Germinal center (tissue), 1 donor: ENCODE data around the gene DEPP1.
A peak's percentile ranks its signal among the peaks of the same experiment; 100 is the strongest.

ENCODE experiments used
- DNase-seq: peaks from one replicate; pipeline ENCODE4 v3.0.0; 2012; ENCODE audit warnings: mixed read lengths, low spot score

Gene DEPP1

DNA sequence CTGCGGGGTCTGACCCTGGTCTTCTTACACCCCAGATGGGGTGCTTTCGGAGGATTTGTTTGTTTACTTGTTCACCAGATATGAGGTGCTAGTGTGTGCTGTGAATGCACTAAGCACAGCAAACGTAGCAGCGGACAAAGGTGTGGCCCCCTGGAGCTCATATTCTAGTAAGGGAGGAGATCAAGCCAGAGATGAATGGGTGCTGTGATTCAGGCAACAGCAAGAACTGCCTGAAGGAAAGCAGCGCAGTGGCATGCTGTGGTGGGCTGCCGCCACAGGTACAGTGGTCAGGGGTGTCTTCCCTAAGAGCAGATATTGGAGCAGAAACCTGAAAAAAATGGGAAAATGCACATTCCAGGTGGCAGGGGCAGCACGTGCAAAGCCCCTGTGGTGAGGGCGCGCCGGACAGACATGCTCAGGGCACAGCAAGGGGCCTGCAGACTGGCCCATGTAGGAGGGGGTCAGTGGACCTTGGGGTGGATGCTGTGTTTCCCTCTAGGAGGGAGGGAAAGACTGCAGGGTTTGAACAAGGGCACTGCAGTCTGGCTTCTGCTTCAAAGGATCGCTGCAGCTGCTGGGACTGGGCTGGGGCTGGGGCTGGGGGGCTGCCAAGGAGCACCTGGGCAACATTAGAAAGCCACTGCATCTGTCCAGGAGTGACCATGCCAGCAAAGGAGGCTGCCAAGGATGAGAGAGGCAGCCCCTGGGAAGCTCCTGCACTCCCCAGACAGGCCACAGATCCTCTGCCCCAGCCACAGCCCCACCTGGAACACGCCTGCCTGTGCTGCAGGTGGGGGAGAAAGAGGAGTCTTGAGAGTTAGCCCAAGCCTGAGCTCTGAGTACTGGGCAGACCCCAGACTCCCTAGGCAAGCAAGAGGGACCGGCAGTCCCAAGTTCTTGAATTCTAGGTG lies 927 bp upstream of the DEPP1 start:
- no peak for DNase-seq

DNA sequence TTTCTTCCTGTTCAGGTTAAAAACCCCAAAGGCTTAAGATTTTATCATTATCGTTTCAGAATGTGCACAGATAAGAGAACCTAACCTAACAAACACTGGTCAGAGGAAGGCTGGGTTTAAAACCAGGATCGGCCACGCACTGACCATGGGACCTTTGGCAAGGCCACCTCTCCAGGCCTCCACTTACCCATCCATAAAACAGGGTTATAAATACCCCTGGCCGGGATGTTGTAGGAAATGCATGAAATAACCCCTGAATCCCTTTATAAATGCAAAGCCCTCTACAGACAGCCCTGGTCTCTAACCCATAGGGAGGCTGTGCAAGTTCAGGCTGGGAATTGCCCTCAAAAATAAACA lies 418 bp downstream of the DEPP1 start:
- DNase-seq, result no peak

DNA sequence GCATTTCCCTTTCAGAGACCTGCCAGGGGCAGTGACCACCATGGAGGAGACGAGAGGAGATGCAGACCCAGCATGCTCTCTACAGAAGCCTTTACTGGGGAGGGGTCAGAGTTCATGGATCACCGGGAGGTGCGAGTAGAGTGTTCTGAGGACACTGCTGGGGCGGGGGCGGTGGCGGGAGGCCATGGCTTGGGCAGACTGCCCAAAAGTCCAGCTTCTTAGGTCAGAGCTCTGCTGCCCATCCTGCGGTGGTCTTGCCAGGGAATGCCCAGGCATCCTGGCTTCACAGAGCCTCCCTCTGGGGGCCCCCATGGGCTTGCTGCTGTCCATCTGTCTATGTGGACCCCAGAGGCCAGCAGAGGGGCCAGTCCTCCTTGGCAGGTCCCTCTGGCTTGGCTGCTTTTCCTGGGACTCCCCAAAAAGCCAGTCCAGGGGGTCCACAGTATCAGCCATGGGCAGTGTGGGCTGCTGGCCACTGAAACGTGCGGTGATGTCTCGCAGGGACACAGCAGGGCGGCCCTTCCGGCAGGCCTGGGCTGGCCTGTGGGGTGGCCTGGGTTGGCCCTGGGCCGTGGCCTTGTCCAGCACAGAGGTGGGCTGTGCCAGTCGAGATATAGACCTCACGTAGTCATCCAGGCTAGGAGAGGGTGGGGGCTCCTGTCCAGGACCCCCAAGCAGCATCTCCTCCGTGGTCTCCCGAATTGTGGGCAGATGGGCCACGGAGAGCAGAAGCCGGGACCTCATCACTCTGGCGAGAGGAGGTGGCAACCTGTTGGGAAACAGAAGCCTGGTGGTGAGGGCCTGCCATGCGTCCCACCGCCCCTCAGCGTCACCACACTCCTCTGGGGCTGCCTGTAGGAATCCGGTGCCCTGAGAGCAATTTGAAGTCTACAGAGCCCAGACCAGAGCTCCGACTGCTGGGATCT lies 1.1 kb downstream of the DEPP1 start:
- no peak for DNase-seq

DNA sequence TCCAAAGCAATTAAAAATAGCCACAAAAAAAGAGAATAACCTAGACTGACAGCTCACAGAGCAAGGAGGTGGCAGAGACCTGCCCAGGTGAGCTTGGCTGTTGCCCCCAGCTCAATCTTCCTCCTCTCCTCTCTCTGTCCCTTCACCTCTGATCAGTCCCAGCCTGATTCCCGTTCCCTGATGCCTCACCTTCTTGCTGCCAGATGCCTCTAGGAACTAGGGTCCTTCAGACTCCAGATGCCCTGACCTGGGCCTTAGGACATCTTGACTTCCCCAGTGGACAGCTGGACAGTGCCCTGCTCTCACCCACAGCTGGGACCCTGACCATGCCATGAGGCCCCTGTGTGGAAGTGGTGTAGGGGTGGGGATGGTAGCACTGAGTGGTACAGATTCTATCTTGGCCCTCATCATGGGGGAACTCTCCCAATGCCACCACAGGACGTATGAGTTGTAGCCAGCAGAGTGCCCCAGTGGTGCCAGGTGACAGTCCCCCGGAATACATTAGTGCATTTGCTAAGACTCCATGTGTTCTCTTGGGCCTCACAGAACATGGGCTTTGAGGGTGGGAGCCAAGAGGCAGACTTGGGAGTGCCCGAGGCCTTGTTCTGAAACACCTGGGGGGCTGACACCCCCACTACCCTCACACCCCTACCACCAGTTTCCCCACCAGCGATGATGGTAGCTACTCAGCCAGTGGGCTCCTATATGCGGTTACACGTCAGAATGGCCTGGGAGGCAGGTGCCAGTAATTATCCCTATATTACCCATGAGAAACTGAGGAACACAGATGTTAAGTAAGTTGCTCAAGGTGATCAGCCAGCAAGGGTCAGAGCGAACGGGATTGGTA lies 2.0 kb downstream of the DEPP1 start:
- DNase-seq, result no peak

DNA sequence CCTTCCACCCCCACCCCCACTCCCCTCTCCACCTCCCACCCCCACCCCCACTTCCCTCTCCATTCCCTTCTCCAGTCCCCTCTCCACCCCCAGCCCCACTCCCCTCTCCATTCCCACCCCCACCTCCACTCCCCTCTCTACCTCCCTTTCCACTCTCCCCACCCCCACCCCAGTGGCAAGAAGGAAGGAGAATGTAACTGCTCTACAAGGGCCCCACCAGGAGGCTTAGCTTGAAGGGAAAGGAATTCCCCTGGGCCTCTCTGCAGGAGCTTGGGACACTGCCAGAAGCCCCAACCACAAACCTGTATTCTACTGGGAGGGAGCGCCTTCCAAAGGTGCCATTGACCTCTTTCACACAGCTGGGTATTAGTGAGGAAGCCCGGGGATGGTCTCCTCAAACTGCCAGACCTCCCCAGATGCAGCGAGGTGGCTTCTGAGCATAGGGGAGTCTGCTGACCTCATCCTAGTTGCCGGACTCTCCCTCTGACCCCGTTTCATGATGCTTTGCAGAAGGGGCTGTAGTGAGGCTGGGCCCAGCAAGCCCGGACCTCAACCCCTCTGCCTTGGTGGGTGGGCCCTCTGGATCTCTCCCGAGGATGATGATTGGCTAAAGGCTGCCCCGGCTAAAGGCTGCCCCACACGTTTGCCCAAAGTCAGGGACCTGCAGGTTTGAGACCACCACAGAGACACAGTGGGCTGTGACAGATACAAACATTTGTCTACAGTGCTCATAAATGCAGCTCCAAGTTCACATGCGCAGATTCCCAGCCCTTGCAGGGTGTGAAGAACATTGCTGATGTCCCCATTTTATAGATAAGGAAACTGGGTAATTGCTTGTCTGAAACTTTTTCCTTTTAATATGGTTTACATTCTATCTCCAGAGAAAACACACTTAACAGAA lies 2.9 kb downstream of the DEPP1 start:
- DNase-seq, result no peak

GRCh38 chr10:44974628-44975430 lies 3.8 kb downstream of the DEPP1 start:
- peak; percentile 81 for DNase-seq

GRCh38 chr10:44974082-44974627 lies 4.5 kb downstream of the DEPP1 start:
- no peak for DNase-seq

DNA sequence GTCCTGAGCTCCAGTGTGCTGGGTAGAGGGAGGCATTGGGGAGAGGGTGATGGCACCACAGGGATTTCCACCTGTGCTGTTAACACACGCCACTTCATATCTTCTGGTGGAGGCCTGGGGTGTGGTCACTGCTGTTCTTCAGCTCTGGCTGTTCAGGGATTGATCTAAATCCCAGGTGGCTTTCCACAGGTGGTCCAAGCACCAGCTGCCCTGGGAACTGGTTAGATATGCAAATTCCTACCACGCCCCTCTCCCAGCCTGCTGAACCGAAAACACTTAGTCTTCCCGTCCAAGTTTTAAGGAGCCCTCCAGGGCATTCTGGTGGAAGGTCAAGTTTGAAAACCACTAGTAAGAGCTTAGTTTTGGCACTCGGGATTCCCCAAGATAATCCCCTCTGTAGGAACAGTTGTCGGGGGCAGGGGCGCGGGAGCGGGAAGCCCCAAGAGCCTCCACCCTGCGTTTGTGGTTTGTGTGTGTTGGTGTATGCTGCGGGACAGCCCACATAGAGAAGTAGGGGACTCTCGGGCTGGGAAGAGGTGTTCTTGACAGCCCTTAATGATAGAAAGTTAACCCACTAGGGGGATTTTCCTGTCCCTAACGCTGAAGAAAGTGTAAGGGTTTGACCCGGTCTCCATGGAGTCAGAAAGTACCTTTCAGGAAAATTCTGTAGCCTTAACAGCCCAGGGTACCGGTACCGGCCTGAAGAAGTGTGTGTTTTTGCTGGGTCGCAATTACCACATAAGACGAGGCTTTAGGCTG lies 5.1 kb downstream of the DEPP1 start:
- no peak for DNase-seq

DNA sequence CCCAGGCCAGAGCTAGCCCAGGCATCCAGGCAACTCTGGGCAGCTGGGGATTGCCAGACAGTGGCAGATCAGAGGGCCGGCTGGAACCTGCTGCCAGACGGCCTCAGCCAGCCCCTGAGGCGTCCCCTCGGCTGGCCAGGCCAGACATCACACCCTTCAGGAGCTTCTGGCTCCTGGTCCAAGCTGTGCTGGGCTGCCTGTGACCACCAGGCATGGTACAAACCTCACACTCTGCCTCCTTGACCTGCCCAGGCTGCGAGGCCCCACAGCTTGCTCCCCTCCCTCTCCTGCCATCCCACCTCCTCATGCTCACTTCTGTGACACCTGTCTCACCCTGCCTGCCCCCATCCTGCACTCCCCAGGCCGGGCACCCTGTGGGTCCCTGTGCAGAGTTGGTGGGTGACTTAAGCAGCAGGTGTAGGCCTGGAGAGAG lies 5.7 kb downstream of the DEPP1 start:
- DNase-seq, result no peak

DNA sequence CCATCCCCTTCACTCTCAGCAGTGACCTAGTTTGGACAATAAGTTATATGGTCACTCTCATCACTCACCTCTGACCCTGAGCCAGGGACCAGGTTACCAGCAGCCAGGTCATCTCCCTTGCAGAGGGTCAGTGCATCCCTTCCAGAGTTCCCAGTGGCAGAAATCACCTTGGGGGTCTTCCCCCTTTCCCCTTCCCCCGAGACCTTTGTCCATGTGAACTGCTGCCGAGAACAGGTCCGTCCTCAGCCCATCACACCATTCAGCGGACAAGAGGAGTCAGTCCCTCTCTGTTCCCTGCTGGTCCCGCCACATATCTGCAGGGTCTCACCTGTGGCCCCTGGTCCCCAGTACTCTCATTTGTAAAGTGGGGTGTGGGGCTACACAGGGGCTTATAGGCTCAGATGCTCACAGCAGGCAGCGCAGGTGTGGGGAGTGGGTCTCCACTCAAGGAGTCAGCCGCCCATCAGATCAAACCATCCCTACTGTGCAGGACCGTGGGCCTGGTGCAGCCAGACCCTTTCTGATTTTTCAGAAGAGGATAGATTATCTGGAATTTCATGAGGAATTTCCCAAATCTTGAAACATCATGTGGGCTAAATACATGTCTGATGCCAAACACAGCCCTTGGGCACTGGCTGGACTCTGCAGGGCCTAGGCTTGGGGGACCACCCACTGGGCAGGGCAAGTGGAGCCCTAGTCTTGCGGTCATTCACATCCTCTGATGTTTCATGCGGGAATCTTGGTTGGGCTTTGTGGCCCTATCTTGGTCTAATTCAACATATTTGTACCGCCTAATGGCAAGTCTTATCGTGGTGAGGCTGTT lies 6.5 kb downstream of the DEPP1 start:
- DNase-seq, result no peak

DNA sequence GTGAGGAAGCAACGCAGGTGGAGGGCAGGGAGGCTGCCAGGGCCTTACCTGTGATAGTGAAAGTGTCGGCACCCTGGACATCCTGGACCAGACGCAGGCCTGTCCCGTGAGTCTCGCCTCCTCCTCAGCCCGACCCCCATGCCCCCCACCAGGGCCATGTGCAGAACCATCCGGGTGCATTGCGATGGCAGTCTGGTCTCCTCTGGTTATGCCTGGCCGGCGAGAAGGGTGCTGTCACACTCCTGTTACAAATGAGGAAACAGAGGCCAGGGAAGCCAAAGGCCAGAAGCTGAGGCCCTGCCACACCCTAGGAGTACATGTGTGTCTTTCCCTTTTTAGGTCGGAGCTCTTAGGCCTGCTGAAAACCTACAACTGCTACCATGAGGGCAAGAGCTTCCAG lies 7.2 kb downstream of the DEPP1 start:
- DNase-seq, result no peak

- no peak for DNase-seq
These were observed 7.7 kb downstream of the DEPP1 start for GRCh38 chr10:44970812-44971395.

DNA sequence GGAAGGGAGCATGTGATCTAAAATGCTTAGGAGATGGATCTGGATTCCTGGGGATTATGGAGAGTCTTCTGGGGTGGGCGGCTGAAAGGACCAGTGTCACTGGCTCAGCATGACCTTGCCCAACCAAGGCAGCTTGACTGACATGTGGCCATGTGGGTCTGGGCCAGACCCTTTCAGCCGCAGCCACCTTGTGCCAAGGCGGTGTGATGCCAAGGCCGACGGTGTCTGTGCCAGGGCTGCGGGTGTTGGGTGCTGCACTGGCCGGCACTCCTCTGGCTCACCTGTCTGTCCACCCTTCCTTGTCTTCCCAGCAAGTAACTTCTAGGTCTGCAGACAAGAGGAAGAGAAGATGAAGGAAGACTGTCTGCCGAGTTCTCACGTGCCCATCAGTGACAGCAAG lies 8.8 kb downstream of the DEPP1 start:
- no peak for DNase-seq

DNA sequence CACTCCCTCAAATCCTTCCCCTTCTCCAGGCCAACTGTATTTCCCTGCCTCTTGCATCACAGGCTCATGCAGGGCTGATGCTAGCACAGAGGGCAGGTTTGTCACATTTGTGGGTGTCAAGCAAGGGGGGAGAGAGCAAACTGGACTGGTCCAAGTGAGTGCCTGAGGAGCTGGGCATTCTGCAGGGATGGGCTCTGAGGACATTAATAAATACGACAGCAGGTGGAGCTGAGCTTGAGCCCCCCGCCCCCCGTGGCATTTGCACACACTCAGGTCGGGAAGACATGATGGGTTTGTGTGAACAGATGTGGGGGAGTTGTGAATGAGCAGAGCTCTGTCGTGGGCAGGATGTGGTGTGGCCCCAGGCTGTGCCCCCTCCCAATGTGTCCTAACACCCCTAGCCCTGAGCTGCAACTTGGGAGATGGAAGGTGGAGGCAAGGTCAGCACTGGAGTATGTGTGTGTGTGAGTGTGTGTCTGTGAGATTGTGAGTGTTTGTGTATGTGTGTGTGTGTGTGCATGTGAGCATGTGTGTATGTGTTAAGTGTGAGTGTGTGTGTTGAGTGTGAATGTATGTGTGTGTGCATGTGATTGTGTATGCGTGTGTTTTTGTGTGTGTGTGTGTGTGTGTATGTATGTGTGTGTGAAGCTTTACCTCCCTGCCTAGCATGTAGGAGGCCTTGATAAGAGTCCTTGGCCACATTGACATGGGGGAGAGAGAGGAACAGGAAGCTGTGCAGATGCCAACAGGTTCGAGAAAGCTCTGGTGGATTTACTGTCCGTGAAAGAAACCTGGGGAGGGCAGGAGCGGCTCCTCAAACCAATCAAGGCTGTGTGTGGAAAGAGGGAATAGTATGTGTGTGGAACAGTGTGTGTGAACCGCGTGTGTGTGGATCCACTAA lies 9.9 kb downstream of the DEPP1 start:
- DNase-seq, result no peak

DNA sequence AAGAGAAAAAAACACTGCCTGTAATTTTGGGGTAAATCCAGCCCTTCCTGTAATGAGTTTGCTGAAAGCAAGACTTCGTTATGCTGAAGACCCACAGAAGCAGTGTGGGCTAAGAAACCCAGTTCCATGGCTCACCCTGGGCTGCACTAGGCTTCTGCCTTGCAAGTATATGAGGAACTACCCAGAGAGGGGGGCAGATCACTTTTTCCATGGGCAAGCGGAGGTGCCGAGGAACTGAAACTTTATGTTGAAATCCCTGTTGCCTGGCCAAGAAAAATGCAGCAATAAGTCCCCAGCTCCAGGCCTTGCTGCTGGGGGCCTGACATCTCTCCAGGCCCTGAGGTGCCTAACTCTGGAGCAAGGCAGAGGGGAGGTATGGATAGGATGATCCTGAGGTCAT lies 10.5 kb downstream of the DEPP1 start:
- peak; percentile 58 for DNase-seq

DNA sequence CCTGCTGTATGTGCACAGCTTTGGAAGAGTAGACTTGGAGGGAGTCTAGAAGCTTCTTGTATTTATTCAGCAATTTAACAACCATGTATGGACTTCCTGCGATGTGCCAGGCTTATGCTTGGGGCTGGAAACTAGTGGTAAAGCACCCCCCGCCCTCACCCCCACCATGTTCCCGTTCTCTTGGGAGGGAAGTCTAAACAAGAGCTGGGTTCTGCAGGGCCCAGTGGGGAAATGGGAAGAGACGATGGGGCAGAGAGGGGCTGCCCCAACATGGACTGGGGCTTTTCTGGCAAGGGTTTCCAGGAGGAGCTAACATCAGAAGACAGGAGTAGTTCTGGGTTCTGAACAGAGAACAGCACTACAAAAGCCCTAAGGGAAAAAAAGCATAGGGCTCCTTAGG lies 11.0 kb downstream of the DEPP1 start:
- no peak for DNase-seq
